AML-193 (cell line): ENCODE data around the gene PTPN4.
"Not testable (repeated sequence)": the region's sequence is repeated elsewhere in the genome, so short reads cannot be mapped to it uniquely, and the experiment has no call there.

ENCODE experiments used
- DNase-seq, 2 experiments: peaks; one replicate each; lab custom pipeline; 2025; lab: John Stamatoyannopoulos, UW

PTPN4 gene

DNA sequence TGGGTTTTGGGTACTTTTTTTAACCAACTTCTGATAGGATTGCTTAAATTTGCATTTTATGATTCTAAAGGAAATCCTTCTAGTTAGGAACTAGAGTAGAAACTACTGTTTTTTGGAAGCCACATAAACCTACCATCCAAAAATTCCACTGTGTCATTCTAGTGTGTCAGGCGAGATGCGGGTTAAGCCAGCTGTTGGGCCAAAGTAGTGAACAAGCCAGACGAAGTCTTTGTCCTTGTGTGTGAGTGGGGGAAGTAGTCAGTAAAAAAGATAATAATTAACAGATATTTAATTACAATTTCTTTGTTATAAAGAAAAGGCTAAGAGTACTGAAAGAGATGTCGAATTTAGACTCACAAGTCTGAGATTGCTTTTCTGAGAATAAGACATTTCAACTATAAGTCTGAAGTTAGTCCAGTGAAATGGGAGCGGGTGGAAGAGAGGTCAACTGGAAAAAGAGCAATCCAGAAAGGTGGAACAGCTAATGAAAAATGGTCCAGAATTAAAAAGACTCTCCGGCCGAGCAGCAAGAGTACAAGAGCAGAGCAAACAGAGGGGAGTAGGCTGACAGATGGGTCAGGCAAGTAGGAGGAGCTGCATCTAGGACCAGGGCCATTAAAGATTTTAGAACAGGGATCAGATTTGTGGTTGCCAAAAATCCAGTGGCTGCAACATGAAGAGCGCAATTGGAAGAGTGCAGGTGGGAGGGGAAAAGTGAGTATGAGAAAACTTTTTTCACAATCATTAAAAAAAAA is 254.7 kb downstream of the PTPN4 start:
- DNase-seq: no peak

DNA sequence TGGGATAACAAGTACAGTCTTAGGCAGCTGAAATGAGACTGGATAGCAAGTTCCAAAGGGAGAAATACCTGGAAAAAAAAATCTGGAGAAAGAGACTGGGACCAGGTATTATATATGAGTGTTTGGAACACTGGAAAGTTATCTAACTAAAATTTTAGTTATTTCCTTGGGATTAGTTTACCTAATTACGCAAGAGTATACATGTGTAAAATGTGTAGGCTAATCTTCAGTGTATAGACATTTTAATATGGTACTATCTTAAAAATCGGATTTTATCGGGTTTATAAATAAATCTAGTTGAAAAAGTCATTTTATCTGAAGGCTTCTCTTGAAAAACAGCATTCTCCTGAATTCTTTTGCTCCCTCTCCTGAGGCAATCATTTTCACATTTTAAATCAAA is 257.1 kb downstream of the PTPN4 start:
- no peak for DNase-seq

DNA sequence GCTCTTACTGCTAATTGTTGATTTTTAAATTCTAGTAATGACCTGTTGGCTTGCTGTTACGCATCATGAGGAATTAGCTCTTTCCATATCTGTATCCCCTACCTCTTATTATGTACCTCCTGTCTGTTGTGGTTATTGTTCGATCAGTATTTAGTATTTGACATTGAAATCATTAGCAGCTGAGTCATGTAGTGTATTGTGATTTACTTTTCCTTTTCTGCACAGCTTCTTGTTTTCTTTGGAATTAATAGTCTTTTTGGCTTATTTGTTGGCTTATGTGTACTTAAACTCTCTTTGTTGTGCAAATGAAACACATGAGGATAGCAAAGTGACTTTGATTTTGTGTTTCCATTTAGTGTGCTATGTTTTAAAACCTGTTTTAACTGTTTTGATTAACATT is 257.5 kb downstream of the PTPN4 start:
- DNase-seq: no peak

DNA sequence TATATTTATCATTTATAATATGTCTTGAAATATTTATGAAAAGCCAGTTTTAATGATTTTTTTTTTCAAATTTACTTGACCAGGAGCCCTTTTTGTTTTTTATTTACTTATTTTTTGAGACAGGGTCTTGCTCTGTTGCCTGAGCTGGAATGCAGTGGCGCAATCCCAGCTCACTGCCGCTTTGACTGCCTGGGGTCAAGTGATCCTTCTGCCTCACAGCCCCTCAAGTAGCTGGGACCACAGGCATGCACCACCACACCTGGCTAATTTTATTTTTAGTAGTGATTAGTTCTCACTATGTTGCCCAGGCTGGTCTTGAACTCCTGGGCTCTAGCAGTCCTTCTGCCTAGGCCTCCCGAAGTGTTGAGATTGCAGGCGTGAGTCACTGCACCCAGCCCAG is 258.8 kb downstream of the PTPN4 start:
- no peak for DNase-seq

DNA sequence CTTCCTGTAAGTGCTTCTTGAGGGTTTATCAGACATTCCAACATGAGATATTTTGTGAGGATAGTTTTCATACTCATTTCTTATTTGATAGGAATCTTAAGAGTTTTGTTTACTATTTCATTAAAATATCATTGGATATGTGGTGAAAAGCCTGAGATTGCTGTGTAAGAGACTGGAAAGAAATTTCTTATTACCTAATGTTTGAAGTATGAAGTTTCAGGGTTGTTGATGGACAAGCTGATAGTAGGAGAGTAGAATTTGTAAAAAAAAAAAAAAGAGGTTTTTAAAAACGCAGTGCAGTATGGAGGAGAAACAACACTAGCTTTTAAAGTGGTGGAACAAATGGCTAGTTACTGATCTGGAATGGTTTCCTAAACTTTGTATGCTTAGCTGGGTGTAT is 260.8 kb downstream of the PTPN4 start:
- DNase-seq: no peak

DNA sequence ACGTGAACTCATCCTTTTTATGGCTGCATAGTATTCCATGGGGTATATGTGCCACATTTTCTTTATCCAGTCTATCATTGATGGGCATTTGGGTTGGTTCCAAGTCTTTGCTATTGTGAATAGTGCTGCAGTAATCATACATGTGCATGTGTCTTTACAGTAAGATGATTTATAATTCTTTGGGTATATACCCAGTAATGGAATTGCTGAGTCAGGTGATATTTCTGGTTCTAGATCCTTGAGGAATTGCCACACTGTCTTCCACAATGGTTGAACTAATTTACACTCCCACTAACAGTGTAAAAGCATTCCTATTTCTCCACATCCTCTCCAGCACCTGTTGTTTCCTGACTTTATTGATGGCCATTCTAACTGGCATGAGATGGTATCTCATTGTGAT is 262.8 kb downstream of the PTPN4 start:
- DNase-seq: not testable (repeated sequence)

DNA sequence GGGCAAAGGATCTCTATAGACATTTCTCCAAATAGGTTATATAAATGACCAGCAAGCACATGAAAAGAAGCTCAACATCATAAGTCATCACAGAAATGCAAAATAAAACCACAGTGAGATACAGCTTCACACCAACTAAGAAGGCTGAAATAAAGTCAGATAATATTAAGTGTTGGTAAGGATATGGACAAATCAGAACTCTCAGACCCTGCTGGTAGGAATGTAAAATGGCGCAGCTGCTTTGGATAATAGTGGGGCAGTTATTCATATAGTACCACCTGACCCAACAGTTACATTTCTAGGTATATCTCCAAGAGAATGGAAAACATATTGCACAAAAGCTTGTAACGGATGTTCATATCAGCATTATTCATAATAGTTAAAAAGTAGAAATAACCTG is 267.2 kb downstream of the PTPN4 start:
- no peak for DNase-seq

DNA sequence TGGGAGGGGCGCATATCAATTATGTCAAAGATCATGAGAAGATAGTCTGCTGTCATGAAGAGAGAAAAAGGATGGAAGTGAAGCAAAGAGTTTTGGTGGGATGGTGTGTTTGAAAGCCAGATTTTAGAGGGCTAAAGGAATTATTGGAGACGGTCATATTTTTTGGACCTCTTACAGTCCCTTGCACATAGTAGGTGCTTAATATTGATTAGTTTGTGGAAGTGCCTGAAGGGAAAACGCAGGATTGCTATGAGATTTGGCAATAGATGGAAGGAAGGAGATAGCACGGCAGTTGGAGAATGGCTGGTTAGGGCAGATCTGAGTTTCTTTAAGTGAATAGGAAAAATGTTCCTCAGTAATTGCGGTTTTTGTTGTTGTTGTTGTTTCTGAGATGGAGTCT is 269.1 kb downstream of the PTPN4 start:
- no peak for DNase-seq

DNA sequence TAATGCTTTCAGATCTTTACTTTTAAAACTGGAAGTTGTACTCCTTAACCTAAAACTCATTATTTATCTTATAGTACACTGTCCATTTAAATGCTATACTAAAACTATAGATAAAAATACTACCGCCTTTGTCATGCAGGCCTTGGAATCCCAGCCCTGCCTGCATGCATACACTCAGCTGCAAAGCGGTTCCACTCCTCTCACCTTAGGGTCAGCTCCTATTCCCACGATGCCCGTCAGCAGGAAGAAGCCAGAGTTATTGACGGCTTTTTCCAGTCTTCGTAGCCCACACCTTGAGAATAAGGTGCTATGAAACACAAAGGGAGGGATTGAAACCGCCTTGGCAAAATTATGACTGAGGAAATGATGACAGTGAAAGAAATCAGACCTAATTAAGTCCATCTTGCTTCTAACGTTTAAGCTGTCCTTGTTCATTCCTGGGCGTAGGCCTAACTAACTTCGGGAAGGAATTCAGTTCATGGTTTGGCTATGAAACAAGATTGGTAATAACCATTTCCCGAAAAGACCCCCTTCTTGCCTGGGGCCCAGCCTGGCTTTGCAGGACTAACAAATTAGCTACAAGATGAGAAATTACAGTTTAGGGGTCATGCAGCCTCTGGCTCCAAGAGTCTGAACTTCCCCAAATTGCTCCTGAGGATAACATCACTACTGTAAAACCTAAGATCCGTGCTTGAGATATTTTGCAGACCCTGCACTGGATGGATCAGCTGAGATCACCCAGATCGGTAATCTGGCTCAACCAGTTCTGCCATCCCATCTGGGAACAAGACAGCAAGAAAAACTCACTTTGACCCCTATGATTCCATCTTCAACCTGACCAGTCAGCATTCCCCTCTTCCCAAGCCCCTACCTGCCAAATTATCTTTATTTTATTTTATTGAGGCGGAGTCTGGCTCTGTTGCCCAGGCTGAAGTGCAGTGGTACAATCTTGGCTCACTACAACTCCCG is 270.2 kb downstream of the PTPN4 start:
- DNase-seq: no peak

DNA sequence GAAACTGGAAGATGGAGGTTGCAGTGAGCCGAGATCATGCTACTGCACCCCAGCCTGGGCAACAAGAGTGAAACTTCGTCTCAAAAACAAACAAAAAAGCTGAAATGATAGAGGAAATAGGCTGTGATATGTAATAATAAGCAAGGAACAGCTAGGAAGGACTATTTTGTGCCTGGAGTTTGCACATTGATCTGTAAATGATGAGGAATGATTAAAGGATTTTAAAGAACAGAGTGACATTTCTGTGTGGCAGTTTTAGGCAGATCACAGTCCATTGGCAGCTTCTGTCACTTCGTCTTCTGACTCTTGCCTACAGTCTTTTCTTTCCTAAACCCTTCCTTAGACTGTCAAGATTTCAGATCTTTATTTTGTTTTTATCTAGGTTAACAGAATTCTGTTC is 272.6 kb downstream of the PTPN4 start:
- no peak for DNase-seq
